GM18951 (cell line): Measurements from ENCODE around the gene PRSS16.

Experiments used
- POLR2A ChIP-seq: IDR thresholded peaks from 4 replicates; pipeline ENCODE4 v1.6.1; 2011; ENCODE audit warnings: mild to moderate bottlenecking; ENCODE audit not compliant: insufficient read length, insufficient read depth; ENCODE audit errors: extremely low read depth
- in situ Hi-C: fragments of 300-500 bp; cut with MboI; formaldehyde crosslinking; loops from one replicate; pipeline ENCODE4 v1.12.0; 2022; ENCODE audit warnings: low sequenced_read_pairs, mixed read lengths, inconsistent platforms; ENCODE audit not compliant: unreplicated experiment

PRSS16 gene

DNA sequence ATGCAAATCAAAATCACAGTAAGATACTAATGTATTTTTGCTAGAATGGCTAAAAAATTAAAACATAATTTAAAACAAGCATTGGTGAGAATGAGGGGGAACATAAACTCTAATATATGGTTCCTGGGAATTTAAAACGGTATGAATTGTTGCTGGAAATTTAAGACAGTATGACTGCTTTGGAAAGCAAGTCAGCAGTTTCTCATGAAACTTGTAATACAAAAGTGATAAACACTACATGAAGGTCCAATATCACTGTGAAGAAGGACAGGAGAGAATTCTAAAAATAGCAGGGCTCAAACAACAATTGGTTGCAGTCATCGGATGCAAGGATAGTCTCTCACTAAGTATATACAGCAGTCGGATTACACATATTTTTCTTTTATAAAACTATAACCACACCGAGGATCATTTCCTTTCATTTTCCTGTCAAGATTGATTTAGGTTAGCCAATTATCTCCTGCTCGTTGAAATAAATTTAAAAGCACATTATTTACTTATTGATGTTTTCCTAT, 18.5 kb upstream of the PRSS16 start:
- no peak for TF ChIP-seq POLR2A
- in situ Hi-C loops: no loop called here

DNA sequence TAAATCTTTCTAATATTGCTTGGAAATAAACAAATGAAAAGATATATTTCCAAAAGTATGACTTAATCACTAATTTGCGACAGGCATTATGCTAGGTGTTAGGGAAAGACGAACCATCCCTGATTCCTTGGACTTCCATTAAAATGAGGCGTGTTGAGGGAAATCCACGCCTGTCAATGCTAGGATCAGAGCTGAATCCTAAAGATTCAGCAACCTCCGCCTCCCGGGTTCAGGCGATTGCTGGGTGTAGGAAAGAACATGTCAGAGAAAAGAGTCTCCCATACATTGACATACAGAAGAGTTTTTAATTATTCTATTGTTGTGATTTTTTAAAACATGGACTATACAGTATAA, 16.8 kb upstream of the PRSS16 start:
- in situ Hi-C loops: no loop called here
- TF ChIP-seq POLR2A: no peak

DNA sequence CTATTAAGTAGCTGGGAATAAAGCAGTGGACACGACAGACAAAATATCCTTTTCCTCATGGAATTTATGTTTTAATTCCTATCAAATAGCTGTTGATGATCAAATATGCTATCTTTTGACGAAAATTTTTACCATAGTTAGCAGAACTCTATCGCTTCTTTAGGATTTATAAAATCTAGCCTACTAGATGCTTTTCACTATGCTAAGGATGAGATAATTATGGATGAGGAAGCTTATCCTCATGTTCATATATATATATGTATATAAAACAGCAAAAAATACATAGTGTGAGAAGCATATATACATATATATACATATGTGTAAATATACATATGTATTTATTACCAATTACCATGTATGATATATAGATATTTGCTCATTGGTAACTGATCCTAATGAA, 12.9 kb upstream of the PRSS16 start:
- in situ Hi-C loops: no loop called here
- TF ChIP-seq POLR2A: no peak

DNA sequence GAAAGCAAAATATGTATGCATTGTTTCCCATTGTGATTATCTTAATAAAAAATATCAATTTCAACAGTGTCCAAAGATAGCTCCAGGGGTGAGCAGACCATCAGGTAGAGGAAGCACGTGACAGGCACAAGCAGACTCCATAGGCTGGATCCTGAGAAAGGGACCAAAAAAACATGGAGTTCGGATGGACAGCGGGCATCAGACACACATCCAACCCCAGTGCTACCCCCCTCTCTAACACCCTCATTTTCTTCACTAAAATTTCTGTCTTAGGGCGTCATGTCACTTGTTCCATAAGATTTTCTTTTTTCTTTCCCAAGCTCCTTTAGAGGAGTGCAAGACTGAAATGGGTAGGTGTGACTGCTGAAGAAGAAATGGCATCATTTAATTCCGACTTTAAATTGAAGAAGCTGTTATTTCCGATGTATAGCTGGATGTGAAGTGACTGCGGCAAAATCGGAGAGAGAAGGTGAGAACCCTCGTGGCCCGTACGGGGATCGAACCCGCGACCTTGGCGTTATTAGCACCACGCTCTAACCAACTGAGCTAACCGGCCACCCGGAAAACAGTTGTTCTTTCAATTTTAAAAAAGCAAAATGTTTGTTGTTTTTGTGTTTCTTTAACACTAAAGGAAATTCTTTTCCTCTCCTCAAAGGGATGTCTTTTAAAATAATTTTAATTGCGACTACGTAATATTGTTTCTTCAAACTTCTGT, 10.3 kb upstream of the PRSS16 start:
- in situ Hi-C loops: no loop called here
- no peak for TF ChIP-seq POLR2A

DNA sequence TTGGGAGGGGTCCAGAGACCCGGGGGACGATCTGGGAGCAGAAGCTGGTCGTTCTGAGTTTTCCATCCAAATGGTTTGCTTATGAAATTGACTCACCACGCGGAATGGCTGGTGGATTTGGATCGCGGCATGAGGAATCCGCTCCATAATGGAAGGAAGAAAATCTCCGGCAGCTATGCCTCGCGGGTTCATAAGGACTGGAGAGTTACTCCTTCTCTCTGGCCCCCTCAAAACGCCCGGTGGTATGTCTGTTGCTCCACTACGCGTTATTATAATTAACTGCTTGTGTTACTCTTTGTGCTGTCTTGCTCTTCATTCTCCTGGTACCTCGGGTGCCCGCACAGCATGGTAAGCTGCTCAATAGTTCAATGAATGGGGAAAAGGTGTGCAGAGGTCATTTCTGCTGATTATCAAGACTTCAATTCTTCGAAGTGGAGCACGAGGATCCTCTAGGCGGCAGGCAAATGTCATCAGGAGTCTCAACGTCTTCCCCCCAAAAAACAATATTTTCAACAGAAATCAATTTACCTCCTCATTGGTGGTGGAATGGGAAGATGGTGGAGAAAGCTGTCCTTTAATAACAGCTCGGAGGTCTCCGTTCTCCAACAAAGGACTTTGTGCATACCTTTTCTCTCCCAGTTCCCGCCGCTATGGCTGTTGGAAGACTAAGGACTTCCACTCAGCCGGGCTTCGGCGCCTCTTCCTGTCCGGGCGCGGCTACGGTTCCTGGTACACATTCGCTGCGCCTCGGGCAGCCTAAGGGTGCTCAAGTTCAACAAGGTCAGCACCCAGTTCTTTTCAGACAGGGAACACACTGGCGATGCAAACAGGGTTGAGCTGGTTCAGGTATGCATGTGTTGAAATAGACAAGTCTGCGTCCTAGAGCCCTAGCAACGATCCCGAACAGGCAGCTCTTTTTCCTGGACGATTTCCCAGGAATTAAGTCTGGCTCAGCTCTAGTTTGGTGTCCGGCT, 9.2 kb upstream of the PRSS16 start:
- in situ Hi-C loops: no loop called here
- no peak for TF ChIP-seq POLR2A

DNA sequence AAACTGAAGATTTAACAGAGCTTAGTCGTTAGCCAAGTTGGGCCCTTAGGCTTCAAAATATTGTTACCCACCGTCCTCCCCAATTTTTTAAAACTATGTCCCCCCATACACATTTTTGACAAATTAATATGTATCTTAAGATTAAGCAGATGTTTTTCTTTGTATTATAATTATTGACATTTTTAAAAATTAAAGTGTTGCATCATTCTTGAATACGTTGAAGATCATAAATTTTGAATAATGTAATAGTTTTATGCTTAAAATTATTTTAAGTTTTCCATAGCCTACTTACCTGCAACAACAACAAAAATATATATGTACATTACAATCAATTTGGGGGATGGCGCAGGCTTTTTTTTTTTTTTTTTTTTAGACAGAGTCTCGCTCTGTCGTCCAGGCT, 8.2 kb upstream of the PRSS16 start:
- in situ Hi-C loops: no loop called here
- no peak for TF ChIP-seq POLR2A

DNA sequence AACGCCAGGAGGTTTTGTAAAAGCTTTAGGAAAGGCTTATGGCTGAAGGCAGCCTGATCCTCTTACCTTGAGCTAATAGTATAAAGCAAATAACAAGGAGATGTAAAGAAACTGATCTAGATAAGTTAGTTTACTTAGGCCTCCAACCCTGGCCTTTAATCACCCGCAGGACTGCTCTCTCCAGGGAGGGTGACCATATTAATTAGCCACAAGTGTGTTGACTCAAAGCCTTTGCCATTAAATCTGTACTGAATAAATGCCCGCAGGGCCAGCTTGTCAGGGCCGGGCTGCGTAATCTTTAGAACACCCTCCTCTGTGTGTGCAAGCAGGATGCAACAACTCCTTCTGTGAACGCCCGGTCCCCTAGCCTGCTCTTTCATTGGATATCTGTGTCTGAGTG, 6.1 kb upstream of the PRSS16 start:
- in situ Hi-C loops: no loop called here
- TF ChIP-seq POLR2A: no peak

DNA sequence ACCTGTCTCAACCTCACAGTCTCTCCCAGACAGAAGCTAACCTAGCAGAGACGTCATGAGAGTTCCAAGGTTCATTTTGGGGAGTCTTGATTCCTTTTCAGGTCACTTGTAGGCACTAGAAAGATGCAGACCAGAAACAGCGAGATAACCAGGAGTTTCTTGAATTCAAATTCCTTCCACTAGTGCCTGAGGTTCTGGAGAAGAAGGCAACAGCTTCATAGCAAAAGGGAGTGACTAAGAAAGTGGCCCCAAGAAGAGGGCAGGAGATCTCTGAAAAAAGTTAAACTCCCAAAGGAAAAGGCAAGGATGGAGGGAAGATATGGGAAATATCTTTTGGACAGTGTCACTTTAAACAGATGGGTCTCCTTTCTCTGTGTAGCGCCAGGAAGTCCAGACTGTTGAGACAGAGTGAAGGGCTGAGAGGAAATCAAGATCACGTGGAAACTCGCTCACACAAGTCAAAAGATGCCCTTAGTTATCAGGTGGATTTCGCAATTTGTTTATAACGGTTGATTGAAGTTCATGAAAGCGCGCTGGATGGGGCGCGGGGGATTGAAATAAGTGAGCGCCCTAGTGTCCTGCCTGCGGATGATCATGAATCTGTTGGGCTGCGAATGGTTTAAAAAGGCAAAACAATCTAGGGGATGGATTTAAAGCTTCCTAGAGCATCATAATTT, 4.8 kb upstream of the PRSS16 start:
- no peak for TF ChIP-seq POLR2A
- in situ Hi-C loops: no loop called here

DNA sequence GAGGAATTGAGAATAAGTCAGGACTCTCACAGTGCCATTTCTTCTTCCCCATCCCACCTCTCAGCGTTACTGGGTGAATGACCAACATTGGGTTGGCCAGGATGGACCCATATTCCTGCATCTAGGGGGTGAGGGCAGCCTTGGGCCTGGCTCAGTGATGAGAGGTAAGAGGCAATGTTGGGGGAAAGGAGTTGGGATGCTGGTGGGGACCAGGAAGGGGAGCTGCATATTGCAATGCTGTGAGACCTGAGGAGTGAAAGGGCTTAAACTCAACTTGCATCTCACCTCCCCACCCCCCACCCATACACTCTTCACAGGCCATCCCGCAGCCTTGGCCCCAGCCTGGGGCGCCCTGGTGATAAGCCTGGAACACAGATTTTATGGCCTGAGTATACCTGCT, 1.3 kb downstream of the PRSS16 start:
- in situ Hi-C loops: no loop called here
- TF ChIP-seq POLR2A: no peak

DNA sequence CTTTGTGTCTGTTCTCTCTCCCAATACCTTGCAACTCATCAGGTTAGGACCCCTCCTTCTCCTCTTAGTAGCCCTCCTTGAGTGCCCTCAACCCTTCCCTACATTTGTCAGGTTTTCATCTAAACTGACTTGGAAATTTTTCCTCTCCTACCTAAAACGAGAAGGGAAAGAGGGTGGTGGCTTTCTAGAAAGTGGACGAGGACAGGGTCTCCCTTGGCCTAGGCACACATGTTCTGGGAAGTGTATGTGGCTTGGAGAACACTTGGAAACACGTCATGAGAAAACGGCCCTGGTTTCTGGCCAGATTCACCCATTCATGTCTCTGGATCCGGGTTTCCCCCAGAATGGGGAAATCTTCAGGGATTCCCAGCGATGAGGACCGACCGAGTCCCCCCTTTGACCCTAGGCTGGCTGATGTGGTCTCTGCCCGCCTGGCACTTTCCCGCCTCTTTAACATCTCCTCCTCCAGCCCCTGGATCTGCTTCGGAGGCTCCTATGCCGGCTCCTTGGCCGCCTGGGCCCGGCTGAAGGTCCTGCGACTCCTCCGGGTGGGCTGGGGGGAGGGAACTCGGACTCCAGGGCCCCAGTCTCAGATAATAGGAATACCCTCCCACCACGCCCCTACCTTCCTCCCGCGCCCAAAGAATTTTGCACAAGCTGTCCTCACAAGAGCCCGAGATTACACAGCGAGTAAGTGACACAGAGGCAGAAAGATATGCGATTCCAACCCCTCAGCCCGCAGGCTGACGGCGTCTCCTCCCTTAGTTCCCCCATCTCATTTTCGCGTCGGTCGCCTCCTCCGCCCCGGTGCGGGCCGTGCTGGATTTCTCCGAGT, 3.0 kb downstream of the PRSS16 start:
- in situ Hi-C loops: no loop called here
- no peak for TF ChIP-seq POLR2A

DNA sequence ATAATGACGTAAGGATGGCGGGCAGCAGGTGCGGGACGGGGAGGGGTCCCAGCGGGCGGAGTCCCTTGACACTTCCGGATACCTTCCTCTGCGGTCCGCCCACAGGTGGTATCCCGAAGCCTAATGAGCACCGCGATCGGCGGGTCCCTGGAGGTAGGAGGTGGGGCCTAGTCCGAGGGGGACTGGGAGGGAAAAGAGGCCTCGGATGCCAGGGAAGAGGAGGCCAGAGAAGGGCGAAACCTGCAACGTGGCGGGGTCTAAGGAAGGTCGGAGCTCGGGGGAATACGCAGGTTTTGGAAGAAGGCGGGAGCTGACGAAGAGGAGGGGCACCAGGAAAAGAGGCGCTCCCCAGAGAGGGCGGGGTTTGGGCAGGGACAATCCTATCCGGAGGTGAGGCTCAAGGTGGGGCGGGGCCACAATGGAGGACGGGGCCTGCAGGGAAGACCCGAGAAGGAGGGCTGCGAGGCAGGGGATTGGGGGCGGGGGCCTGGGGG, 3.7 kb downstream of the PRSS16 start:
- in situ Hi-C loops: no loop called here
- TF ChIP-seq POLR2A: no peak

DNA sequence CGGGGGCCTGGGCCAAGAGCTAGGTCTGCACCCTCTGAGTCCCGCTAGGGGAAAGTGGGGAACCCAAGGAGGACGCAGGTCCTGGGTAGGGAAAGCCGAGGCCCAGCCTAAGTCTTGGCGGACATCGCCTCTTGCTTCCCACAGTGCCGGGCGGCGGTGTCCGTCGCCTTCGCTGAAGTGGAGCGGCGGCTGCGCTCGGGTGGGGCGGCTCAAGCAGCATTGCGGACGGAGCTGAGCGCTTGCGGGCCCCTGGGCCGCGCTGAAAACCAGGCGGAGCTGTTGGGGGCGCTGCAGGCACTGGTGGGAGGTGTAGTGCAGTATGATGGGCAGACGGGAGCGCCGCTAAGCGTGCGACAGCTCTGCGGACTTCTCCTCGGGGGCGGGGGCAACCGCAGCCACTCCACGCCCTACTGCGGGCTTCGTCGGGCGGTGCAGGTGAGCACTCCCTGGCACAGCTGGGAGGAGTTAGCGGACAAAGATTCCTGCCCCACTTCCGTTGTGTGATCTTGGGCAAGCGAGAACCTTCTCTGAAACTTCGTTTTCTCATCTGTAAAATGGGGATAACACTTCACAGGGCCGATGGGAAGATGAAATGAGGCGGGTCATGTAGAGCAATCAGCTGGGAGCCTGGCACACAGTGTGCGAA, 4.2 kb downstream of the PRSS16 start:
- peak; percentile 52 for TF ChIP-seq POLR2A
- in situ Hi-C loops: no loop called here
